Suprapubic skin (tissue), 3 donors: ENCODE measurements around the gene ZNF134.

Source experiments
- CTCF ChIP-seq, 2 donors: fragments of 200-600 bp in 1 of 2; fragments of 450-650 bp in 1 of 2; sonication (generic) in 1 of 2; IDR thresholded peaks; one replicate each; pipeline ENCODE4 v1.5.1; 2016 to 2019; ENCODE audit warnings: antibody characterized with exemption in 2 of 2, mild to moderate bottlenecking in 1 of 2, moderate library complexity in 1 of 2
- EP300 ChIP-seq: sonication (generic); formaldehyde crosslinking; IDR thresholded peaks from one replicate; pipeline ENCODE4 v1.6.1; 2017; ENCODE audit warnings: antibody characterized with exemption
- POLR2A ChIP-seq, 2 donors: fragments of 450-650 bp; IDR thresholded peaks; one replicate each; pipeline ENCODE4 v1.6.1; 2017; ENCODE audit warnings: antibody characterized with exemption in 2 of 2, mild to moderate bottlenecking in 2 of 2, moderate library complexity in 2 of 2

DNA sequence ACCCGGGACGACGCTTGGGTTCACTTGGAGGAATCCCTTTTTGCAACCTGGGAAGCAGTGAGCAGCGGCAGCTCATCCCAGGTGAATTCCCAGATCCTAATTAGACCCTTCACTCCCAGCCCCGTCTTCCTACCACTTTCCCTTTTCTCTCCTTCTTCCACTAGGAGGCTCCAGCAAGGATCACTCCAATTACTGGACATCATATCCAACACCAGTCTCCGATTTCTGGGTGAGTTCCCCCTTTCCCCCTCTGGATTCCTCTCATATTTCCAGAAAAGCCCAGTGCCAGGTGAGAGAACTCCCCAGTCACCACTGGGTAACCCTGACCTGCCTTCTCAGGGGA is 37.6 kb downstream of the ZNF134 start:
- TF ChIP-seq CTCF (IDR thresholded peaks at IDR 0.05) (no peak), POLR2A (IDR thresholded peaks at IDR 0.05) (no peak), EP300 (no peak)
